Caki2 (cell line): ENCODE data around the gene LRRFIP1. TPM values are rescaled to one million over a fixed set of nuclear protein-coding genes. Genes with fewer than 3 reads are reported as not detected.
"Not testable (repeated sequence)": the region's sequence is repeated elsewhere in the genome, so short reads cannot be mapped to it uniquely, and the experiment has no call there.

ENCODE experiments used
- DNase-seq: peaks from one replicate; pipeline ENCODE4 v3.0.0-alpha.2; 2015; ENCODE audit warnings: low read depth
- in situ Hi-C: cut with HindIII; loops from 2 replicates; pipeline ENCODE4 v1.10.0; 2016; ENCODE audit warnings: low sequenced_read_pairs, low pct_unique_long_range_greater_than_20kb, mixed read lengths
- total RNA-seq: library from RNA; depleted of rRNA; stranded (reverse); fragments of >200 nt; shearing (Covaris generic); gene quantifications from 2 replicates; pipeline ENCODE4 v1.2.3, GENCODE V29; 2014; ENCODE audit warnings: low replicate concordance

Gene LRRFIP1
- total RNA-seq, 1 experiment from 2014 or later: 14.4 TPM

DNA sequence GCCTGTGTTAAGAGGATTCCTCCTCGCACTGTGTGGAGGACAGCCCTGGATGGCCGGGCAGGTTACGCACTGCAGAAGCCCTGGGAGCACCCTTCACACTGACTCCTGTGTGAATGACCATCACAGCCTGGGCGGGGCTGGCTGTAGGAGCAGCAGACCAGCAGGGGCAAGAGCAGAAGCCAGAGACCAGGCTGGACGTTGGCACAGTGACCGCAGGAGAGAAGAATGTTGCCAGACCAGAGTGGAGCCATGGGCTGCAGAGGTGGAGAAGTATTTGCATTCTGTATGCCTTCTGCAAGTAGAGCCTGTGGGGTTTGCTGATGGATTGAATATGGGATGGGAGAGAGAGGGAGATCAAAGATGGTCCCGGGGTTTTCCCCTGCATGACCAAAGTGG lies 23.1 kb downstream of the LRRFIP1 start:
- DNase-seq: no peak
- in situ Hi-C loops: no loop called here

DNA sequence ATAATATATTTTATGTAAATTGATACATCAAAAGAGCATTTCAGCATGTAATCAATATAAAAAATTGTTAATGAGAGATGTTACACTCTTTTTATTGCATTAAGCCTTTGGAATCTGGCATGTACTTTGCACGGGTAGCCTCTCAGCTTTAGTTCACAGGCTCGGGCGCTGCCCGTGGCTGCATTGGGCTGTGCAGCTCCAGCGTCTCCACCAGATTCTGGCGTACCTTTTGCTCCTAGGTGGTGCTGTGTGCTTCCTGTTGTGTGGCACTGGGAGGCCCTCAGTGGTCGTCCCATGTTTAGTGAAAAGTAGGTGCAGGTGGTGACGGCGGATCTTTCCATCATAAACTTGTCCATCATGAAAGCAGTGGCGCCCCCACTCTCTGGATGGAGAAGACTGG lies 24.4 kb downstream of the LRRFIP1 start:
- in situ Hi-C loops: no loop called here
- no peak for DNase-seq

DNA sequence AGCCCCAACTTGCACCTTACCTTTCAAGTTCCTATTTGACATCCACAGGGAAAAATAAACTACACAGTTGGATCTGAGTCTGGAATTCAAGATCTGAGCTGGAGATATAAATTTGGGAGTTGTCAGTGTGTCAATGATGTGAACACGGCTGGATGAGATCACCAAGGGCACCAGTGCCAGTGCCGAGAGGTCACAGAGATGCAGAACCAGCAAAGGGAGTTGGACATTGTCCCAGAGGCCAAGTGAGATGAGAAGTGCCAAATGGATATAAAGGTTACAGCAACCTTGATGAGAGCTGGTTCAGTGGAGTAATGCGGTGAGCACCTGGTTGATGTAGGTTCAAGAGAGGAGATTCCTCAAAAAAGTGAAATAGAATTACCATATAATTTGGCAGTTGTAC lies 24.8 kb downstream of the LRRFIP1 start:
- in situ Hi-C loops: no loop called here
- DNase-seq: no peak

GRCh38 chr2:237652854-237653253 lies 25.5 kb downstream of the LRRFIP1 start:
- DNase-seq: no peak
- in situ Hi-C loops: no loop called here

- no peak for DNase-seq
- in situ Hi-C loops: no loop called here
Measured at GRCh38 chr2:237653776-237654558, 26.6 kb downstream of the LRRFIP1 start.

DNA sequence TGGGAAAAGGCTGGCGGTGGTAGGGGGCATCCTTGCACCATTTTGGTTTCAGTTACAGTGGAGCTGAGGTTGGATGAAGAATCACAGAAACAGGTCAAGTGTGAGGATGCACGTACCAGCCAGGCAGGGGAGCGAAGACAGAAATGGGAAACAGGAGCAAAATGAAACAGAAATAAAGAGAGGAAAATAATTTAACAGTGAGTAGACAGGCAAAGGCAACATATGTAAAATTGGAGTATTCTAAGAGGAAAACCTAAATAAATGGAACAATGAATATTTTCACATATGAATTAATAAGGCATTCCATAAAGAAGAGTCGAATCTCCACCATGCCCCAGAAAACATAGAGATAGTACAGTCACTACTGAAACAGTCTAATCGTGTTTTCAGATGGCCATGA lies 29.7 kb downstream of the LRRFIP1 start:
- in situ Hi-C loops: no loop called here
- DNase-seq: no peak

- in situ Hi-C loops: no loop called here
- DNase-seq: no peak
Measured at GRCh38 chr2:237660381-237660900, 33.1 kb downstream of the LRRFIP1 start.

GRCh38 chr2:237661270-237661669 lies 33.9 kb downstream of the LRRFIP1 start:
- DNase-seq: no peak
- in situ Hi-C loops: no loop called here

DNA sequence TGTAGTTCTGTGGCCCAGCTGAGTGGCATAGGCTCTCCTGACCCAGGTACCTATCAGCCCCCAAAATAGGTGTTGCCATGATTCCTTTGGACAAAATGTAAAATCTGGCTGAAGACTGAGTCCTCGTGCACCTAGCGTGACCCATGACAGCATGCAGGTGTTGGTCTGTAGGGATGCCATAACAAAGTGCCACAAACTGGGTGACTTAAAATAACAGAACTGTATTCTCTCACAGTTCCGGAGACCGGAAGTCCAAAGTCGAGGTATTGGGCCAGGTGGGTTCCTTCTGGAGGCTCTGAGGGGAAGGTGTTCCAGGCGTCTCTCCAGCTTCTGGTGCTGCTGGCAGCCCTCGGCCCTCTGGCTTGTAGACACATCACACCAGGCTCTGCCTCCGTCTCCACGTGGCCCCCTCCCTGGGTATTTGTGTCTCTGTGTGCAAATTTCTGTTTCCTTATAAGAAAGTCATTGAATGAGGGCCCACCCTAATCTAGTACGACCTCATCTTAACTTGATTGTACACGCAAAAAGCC lies 34.5 kb downstream of the LRRFIP1 start:
- no peak for DNase-seq
- in situ Hi-C loops: no loop called here

DNA sequence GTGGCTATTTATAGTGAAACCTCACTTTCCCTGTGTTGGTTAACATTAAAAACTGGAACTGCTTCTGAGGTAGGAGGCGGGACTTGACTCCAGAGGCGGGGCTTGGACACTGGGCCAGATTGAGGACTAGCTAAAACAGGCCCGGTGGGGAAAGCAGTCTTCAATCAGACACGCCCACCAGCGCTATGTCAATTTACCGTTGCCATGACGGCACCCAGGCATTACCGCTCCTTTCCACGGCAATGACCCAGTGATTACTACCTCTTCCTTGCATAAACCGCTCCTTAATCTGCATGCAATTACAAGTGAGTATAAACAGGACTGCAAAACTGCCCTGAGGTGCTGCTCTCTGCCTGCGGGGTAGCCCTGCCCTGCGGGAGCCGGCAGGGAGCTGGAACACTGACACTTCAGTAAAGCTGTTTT lies 35.3 kb downstream of the LRRFIP1 start:
- in situ Hi-C loops: no loop called here
- DNase-seq: peak; percentile 79

DNA sequence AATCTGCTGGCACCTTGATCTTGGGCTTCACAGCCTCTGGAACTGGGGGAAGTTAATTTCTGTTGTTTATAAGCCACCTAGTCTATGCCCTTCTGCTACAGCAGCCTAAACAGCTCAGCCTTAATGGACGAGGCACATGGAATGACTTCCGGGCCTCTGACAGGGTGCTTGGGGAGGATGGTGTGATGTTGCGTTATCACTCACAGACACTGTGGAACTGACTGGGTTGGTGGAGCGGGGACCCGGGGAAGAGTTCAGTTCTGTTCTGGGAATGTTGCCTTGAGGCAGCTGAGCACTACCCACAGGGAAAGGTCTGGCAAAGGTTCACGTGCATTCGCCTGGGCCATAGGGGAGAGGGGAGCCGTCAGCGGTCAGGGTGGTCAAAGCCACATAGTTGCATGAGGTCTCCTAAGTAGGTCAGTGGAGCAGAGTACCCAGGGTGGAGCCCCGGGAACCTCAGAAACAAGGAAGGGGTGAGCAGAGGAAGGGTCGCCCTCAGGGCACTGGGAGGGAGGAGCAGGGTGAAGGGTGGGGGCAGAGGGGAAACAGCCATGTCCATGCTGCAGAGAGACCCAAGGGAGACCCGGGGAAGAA lies 36.2 kb downstream of the LRRFIP1 start:
- DNase-seq: no peak
- in situ Hi-C loops: no loop called here

GRCh38 chr2:237664151-237664550 lies 36.8 kb downstream of the LRRFIP1 start:
- no peak for DNase-seq
- in situ Hi-C loops: no loop called here

DNA sequence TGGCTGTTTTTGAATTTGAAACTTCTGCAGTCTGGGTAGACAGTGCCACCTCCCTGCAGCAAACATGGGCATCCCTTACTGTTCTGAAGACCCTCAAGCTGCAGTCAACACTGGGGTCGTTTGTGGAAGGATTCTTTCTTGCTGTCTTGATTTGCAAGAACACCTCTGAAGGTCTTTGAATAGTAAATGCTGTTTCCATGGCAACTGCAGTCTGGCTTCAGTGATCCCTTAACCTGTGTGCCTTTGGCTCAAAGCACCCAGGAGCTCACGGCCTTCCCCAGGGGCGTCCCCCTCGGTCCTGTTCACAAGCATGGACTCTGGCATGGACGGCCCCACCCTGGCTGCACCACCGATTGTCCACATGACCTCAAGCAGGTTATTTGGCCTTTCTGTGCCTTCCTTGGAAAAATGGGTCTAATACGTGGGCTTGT lies 38.3 kb downstream of the LRRFIP1 start:
- peak; percentile 53 for DNase-seq
- in situ Hi-C loops: no loop called here

DNA sequence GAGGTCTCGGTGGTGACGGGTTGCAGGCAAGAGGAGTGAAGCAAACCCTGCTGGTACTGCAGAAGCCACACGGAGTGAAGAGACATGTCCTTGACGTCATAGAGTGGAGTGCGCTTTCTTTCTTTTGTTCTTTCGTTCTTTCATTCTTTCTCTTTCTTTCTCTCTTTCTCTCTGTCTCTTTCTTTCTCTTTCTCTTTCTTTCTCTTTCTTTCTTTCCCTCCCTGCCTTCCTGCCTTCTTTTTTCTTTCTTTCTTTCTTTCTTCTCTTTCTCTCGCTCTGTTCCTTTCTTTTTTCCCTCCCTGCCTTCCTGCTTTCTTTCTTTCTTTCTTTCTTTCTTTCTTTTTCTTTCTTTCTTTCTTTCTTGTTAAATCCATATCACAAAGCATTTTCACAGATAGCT lies 39.2 kb downstream of the LRRFIP1 start:
- no peak for DNase-seq
- in situ Hi-C loops: no loop called here

GRCh38 chr2:237667050-237667576 lies 39.7 kb downstream of the LRRFIP1 start:
- DNase-seq, in situ Hi-C loops: not testable (repeated sequence)

- no peak for DNase-seq
- in situ Hi-C loops: no loop called here
Measured at GRCh38 chr2:237667893-237668292, 40.5 kb downstream of the LRRFIP1 start.

DNA sequence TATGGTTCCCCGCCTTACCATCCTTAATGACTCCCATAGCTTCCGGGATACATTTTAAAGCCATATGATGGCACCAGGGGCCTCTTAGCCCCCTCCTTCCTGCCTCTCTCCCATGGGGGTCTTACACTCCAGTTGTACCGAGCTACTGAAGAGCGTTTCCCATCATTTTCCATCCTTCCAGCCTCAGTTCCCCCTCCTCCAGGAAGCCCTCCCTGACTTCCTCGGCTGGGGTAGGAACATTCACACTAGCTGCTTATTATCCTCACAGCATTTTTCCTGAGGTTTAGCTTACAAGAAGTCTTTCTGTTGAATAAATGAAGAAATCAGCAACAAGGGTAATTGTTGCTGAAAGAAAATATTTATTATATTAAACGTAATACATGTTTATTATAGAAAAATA lies 41.1 kb downstream of the LRRFIP1 start:
- in situ Hi-C loops: no loop called here
- DNase-seq: no peak

GRCh38 chr2:237669283-237669627 lies 41.9 kb downstream of the LRRFIP1 start:
- no peak for DNase-seq
- in situ Hi-C loops: no loop called here

DNA sequence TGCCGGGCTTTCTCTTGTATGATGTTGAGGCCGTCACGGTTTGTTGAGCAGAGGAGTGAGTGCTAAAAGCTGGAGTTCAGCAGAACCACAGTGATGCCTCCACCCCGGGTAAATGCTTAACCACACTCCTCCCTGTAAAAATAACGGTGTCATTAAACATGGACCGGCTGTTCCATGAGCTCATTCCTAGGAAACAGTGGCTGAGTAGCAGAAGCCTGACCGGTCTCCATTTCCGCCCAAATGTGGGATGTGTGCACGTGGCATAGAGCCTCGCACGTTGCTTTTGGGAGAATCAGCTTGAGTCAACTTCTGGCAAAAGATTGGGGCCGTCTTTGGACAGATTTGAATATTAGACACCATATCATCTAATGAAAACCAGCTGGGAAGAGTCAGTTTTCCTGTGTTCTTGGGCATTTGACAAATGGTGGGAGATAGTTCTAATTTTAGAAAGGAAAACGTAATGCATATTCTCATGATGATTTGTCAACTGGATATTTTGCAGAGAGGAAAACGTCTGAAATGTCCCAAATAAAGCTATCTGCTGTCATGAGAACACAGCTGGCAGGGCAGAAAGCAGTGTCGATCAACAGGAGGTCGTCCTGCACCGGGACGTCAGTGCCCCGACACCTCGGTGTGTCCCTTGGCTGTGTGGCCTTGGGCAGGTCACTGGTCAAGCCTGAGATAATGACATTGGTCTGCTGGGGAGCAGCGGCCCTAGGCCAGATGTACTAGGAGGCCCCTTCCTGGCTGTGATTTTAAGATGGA lies 42.4 kb downstream of the LRRFIP1 start:
- in situ Hi-C loops: no loop called here
- peak; percentile 88 for DNase-seq
